NOMO-1 treated with DMSO at 0.1 percent for 48 hours (cell line): ENCODE data around the gene SUSD6.
"Not testable (repeated sequence)": the region's sequence is repeated elsewhere in the genome, so short reads cannot be mapped to it uniquely, and the experiment has no call there.

Experiments
- DNase-seq: peaks from one replicate; lab custom pipeline; 2025; ENCODE audit not compliant: unreplicated experiment; lab: John Stamatoyannopoulos, UW

The SUSD6 gene

GRCh38 chr14:69711477-69711876 is 100.1 kb downstream of the SUSD6 start:
- no peak for DNase-seq

GRCh38 chr14:69711881-69712560 is 100.6 kb downstream of the SUSD6 start:
- no peak for DNase-seq

- no peak for DNase-seq
Measured at GRCh38 chr14:69712599-69713088, 101.2 kb downstream of the SUSD6 start.

GRCh38 chr14:69713209-69713781 is 101.9 kb downstream of the SUSD6 start:
- no peak for DNase-seq

GRCh38 chr14:69713993-69714679 is 102.7 kb downstream of the SUSD6 start:
- DNase-seq = no peak

GRCh38 chr14:69715725-69716477 is 104.5 kb downstream of the SUSD6 start:
- DNase-seq = no peak

GRCh38 chr14:69716478-69717187 is 105.2 kb downstream of the SUSD6 start:
- no peak for DNase-seq

GRCh38 chr14:69718614-69719013 is 107.2 kb downstream of the SUSD6 start:
- DNase-seq = not testable (repeated sequence)

- no peak for DNase-seq
Measured at GRCh38 chr14:69719501-69719951, 108.1 kb downstream of the SUSD6 start.

- DNase-seq = no peak
Measured at GRCh38 chr14:69720912-69721311, 109.5 kb downstream of the SUSD6 start.

- DNase-seq = peak; percentile 36
Measured at GRCh38 chr14:69726761-69727511, 115.5 kb downstream of the SUSD6 start.

GRCh38 chr14:69727860-69728259 is 116.5 kb downstream of the SUSD6 start:
- DNase-seq = no peak

- DNase-seq = not testable (repeated sequence)
Measured at GRCh38 chr14:69731919-69732598, 120.7 kb downstream of the SUSD6 start.

GRCh38 chr14:69736405-69736804 is 125.0 kb downstream of the SUSD6 start:
- not testable (repeated sequence) for DNase-seq

- DNase-seq = no peak
Measured at GRCh38 chr14:69741055-69741454, 129.7 kb downstream of the SUSD6 start.

GRCh38 chr14:69749956-69750355 is 138.6 kb downstream of the SUSD6 start:
- no peak for DNase-seq

GRCh38 chr14:69750495-69750894 is 139.1 kb downstream of the SUSD6 start:
- DNase-seq = no peak

- no peak for DNase-seq
Measured at GRCh38 chr14:69752773-69753172, 141.4 kb downstream of the SUSD6 start.

- DNase-seq = peak; percentile 64
Measured at GRCh38 chr14:69753860-69754259, 142.5 kb downstream of the SUSD6 start.
